VCaP (cell line): ENCODE measurements around the gene TPRX1.

Experiments
- H3K27ac ChIP-seq: fragments of 450-650 bp; 2 replicates; pipeline ENCODE4 v1.5.1; 2017
- CTCF ChIP-seq: fragments of 450-650 bp; conservative IDR thresholded peaks from 2 replicates; pipeline ENCODE4 v1.5.1; 2017; ENCODE audit warnings: mild to moderate bottlenecking, moderate library complexity

TPRX1 gene

DNA sequence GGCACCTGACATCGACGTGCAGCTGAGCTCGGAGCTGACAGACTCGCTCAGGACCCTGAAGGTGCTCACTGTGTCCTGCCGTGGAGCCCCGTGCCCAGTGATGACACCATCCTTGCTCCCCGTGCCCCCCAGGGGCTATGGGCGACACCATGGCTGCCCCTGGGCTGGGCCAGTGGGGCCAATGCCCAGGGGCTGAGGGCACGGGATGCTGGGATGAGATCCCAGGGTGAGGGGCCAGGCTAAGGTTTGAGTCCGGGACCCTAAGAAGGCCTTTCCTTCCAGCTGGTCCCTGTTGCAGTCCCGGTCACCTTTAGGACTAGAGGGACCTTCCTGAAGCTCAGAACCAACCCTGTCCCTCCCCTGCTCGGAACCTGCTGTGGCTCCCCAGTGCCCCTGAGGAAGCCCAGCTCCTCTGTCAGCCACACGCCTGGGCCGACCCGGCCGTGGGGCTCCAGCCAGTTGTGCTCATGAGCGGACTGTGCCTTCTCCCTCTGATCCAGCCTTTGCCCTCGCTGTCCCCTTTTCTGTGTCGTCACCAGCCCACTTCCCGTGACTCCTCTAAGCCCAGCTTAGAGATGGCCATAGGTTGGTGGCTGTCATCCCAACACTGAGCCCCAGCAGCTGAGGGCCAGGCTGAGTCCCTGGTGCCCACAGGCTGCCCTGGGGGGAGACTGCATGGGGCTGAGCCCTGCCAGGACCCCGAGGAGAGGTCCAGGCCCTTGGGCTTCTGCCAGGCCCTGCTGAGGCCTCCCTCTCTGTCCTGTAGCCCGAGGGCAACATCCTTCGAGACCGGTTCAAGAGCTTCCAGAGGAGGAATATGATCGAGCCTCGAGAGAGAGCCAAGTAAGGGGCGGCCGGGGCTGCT is 48.4 kb downstream of the TPRX1 start:
- no peak overlapping the region for H3K27ac ChIP-seq

GRCh38 chr19:47755065-47755761 is 49.1 kb downstream of the TPRX1 start:
- TF ChIP-seq CTCF, result no peak

More for the DNA sequence above, 48.4 kb downstream of the TPRX1 start:
- TF ChIP-seq CTCF, result no peak

DNA sequence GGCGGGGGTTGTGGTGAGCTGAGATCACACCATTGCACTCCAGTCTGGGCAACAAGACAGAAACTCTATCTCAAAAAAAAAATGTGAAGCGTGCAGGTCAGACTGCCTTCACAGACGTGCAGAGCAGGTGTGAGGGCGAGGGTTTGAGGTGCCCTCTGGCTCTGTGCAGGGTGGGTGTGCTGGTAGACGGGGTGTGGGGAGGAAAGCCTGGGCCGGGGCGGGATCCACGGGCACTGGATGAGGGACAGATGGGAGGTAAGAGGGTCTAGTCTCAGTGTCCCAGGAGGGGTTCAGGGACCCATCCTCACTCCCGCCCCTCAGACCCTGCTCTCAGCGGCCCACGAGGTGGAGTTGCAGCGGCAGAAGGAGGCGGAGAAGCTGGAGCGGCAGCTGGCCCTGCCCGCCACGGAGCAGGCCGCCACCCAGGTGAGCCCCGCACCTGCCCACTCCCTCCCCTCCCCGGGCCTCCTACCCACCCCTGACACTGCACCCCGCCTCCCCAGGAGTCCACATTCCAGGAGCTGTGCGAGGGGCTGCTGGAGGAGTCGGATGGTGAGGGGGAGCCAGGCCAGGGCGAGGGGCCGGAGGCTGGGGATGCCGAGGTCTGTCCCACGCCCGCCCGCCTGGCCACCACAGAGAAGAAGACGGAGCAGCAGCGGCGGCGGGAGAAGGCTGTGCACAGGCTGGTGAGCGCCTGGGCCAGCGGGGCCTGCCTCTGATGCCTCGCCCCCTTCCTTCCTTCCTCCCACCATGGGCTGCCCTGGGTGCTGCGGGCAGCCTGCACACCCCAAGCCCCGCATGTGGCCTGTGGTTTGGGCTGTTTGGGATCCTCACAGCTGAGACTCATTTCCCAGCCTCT is 49.9 kb downstream of the TPRX1 start:
- no peak overlapping the region for H3K27ac ChIP-seq
- no peak for TF ChIP-seq CTCF

More at GRCh38 chr19:47755065-47755761, 49.1 kb downstream of the TPRX1 start:
- H3K27ac ChIP-seq, result no peak overlapping the region

DNA sequence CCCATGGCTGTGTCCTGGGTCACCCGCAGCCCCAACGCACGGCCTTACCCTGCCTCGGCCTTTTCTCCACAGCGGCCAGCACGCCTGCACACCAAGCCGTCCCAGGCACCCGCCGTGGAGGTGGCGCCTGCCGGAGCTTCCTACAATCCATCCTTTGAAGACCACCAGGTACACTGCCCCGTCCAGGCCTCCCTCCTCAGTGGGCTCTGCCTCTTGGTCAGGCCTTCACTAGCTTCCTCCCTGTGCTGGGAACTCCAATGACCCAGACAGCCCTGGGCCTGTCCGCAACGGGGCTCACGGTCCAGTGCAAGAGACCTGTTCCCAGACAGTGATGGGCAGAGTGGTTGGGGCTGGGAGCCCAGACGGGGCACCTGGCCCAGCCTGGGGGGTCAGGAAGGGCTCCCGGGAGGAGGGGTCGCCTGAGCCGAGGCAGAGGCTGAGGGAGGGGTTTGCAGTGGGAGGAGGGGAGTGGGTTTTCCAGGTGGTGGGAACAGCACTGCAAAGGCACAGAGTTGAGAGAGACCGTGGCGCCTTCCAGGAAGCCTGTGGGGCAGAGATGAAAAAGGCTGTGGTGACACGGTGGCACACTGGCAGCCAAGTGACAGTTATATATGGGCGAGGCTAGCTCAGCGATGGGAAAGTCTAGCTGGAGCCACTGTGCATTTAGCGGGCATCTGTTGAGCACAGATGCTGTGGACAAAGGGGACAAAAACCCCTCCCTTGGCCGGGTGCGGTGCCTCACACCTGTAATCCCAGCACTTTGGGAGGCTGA is 51.7 kb downstream of the TPRX1 start:
- no peak overlapping the region for H3K27ac ChIP-seq
- no peak for TF ChIP-seq CTCF
